Transverse colon (tissue), 4 donors: ENCODE data around the gene MAPK4. TPM values are rescaled to one million over a fixed set of nuclear protein-coding genes. Genes with fewer than 3 reads are reported as not detected.

Experiments used
- DNase-seq: peaks from one replicate; pipeline ENCODE4 v3.0.0-alpha.2; 2019
- H3K27ac ChIP-seq, 4 donors: fragments of 200-600 bp; sonication (generic); 2 replicates each; pipeline ENCODE4 v1.5.1; 2016 to 2018; ENCODE audit warnings: inconsistent platforms in 4 of 4
- H3K27me3 ChIP-seq: fragments of 200-600 bp; sonication (generic); 2 replicates; pipeline ENCODE4 v1.5.1; 2017; ENCODE audit warnings: inconsistent platforms
- H3K36me3 ChIP-seq, 4 donors: fragments of 200-600 bp; sonication (generic); 2 replicates each; pipeline ENCODE4 v1.5.1; 2017 to 2019; ENCODE audit warnings: inconsistent platforms in 4 of 4
- H3K4me1 ChIP-seq, 4 donors: fragments of 200-600 bp; sonication (generic); 2 replicates each; pipeline ENCODE4 v1.5.1; 2017 to 2020; ENCODE audit warnings: inconsistent platforms in 4 of 4
- H3K4me3 ChIP-seq, 4 donors: fragments of 200-600 bp; sonication (generic); 1 replicate in 1 of 4; 2 replicates in 3 of 4; pipeline versions ENCODE4 v1.5.1 to v1.6.1; 2017 to 2019; ENCODE audit warnings: inconsistent platforms in 4 of 4
- H3K9me3 ChIP-seq, 2 donors: fragments of 200-600 bp; sonication (generic); 2 replicates each; pipeline ENCODE4 v1.5.1; 2017 to 2019; ENCODE audit warnings: inconsistent platforms in 2 of 2
- EP300 ChIP-seq: sonication (generic); formaldehyde crosslinking; IDR thresholded peaks from one replicate; pipeline ENCODE4 v1.6.1; 2017; ENCODE audit warnings: antibody characterized with exemption, low read depth
- POLR2A ChIP-seq: fragments of 450-650 bp; IDR thresholded peaks from one replicate; pipeline ENCODE4 v1.6.1; 2016; ENCODE audit warnings: antibody characterized with exemption, mild to moderate bottlenecking, moderate library complexity
- POLR2AphosphoS5 ChIP-seq, 3 donors: sonication (generic); formaldehyde crosslinking; IDR thresholded peaks; one replicate each; pipeline ENCODE4 v1.6.1; 2016; ENCODE audit warnings: antibody characterized with exemption in 3 of 3
- WGBS, 2 donors: methylation state at CpG; one replicate each; pipeline ENCODE4 v1.1.5; 2018; ENCODE audit warnings: low coverage in 1 of 2; 5-methylcytosine and 5-hydroxymethylcytosine counted together
- in situ Hi-C, 4 donors: fragments of 200-750 bp; cut with MboI; loops; one replicate each; pipeline versions ENCODE4 v1.15.0 to v1.15.1; 2017; ENCODE audit warnings: low sequenced_read_pairs in 3 of 4, low pct_ligation_motif_present in 1 of 4, low pct_unique_long_range_greater_than_20kb in 1 of 4
- intact Hi-C: fragments of 100-400 bp; cut with DNase I; formaldehyde crosslinking; loops from one replicate; pipeline ENCODE4 v1.15.1; 2023; ENCODE audit warnings: low total_unique reads
- total RNA-seq, 4 donors: library from RNA; depleted of rRNA; stranded (reverse); fragments of >200 nt; gene quantifications; one replicate each; pipeline ENCODE4 v1.1.0, GENCODE V29; 2016
- TF ChIP-seq, protein P1 (sequence below), 5 experiments: fragments of 200-600 bp in 3 of 5; fragments of 450-650 bp in 2 of 5; sonication (generic) in 3 of 5; IDR thresholded peaks; 1 replicate in 2 of 5; 2 replicates in 3 of 5; pipeline ENCODE4 v1.5.1; 2016 to 2017; ENCODE audit warnings: antibody characterized with exemption in 5 of 5, inconsistent platforms in 3 of 5, mild to moderate bottlenecking in 2 of 5, moderate library complexity in 1 of 5

The MAPK4 gene
- total RNA-seq, 4 donors from 2014 or later: 1.6 to 20.1 (median 5.7) TPM

DNA sequence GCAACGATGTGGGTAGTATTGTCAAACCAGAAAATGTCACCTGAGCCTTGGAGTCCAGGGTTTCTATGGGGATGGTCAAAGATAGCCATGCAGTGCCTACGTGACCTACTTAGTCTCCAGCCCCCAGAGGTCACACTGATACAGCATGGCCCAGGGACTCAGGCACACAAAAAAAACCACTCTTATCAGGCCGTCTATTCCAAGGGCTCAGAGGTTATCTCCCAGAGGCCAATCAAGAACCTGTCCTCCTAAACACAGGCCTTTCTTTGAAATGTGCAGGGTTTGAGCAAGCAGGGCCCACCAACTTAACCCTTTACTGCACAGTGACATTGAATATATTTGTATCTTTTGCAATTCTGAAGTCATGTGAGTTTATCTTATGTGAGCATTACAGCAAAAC is 177.2 kb downstream of the MAPK4 start:
- Histone ChIP-seq H3K27me3 (no peaks in the 10 kb centered on the region), H3K4me3 (no peak overlapping the region), H3K4me1 (no peaks in the 10 kb centered on the region), H3K9me3 (no peaks in the 10 kb centered on the region), H3K27ac (no peak overlapping the region), H3K36me3 (no peaks in the 10 kb centered on the region)
- WGBS, 2 donors: 47% methylated on average over 3 of the region's 3 CpGs; no CpG with 5 or more reads in 1 of the 2 donors
- TF ChIP-seq EP300: no peak
- TF ChIP-seq, protein P1, sequence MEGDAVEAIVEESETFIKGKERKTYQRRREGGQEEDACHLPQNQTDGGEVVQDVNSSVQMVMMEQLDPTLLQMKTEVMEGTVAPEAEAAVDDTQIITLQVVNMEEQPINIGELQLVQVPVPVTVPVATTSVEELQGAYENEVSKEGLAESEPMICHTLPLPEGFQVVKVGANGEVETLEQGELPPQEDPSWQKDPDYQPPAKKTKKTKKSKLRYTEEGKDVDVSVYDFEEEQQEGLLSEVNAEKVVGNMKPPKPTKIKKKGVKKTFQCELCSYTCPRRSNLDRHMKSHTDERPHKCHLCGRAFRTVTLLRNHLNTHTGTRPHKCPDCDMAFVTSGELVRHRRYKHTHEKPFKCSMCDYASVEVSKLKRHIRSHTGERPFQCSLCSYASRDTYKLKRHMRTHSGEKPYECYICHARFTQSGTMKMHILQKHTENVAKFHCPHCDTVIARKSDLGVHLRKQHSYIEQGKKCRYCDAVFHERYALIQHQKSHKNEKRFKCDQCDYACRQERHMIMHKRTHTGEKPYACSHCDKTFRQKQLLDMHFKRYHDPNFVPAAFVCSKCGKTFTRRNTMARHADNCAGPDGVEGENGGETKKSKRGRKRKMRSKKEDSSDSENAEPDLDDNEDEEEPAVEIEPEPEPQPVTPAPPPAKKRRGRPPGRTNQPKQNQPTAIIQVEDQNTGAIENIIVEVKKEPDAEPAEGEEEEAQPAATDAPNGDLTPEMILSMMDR (IDR thresholded peaks at IDR 0.05): no peak
- TF ChIP-seq POLR2AphosphoS5 (IDR thresholded peaks at IDR 0.05): no peak
- no peak for TF ChIP-seq POLR2A
- intact Hi-C loops (no loop called here), in situ Hi-C loops (no loop called here)
- no peak for DNase-seq

DNA sequence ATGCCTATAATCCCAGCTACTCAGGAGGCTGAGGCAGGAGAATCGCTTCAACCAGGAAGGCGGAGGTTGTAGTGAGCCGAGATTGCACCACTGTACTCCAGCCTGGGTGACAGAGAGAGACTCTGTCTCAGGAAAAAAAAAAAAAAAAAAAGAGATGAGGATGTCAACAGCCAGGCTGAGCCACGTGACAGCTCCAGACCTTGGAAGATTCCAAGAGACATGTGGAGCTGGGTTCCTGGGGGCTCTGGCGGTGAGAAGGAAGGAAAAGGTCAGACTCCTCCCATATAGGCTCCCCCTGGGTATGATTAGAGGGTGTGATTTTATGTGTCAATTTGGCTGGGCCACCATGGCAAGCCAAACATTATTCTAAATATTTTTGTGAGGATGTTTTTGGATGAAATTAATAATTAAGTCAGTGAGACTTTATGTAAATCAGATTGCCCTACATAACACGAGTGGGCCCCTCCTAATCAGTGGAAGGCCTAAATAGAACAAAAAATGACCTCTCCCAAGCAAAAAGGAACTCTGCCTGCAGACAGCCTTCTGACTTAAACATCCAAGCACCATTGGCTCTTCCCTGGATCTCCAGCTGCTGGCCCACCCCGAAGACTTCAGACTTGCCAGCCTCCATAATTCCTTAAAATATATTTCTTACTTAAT is 178.3 kb downstream of the MAPK4 start:
- H3K4me1 ChIP-seq: no peaks in the 10 kb centered on the region
- in situ Hi-C loops: no loop called here
- intact Hi-C loops: no loop called here

DNA sequence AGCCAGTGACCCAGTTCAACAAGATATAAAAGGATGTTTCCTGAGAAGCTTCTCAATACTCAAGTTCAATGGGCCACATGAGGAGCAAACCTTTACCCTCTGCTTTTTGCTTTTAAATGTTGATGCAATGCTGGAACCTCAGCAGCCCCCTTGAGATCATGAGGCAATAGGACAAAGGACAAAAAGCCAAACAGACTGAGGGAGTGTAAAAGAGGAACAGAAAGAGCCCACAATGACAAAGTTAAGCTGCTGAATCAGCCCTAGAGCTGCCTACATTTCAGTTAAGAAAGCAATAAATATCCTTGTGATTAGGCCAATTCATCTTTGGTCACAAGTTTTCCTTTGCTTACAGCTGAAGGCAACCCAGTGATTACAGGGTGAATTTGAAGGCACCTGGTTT is 183.1 kb downstream of the MAPK4 start:
- Histone ChIP-seq H3K9me3 (no peaks in the 10 kb centered on the region), H3K36me3 (no peaks in the 10 kb centered on the region), H3K4me3 (no peak overlapping the region), H3K27me3 (no peaks in the 10 kb centered on the region), H3K27ac (no peak overlapping the region), H3K4me1 (no peaks in the 10 kb centered on the region)
- in situ Hi-C loops: no loop called here
- DNase-seq: no peak
- TF ChIP-seq POLR2A (no peak), POLR2AphosphoS5 (IDR thresholded peaks at IDR 0.05) (no peak), EP300 (no peak)
- TF ChIP-seq, protein P1 (IDR thresholded peaks at IDR 0.05): no peak
- intact Hi-C loops: no loop called here

More for the DNA sequence above, 178.3 kb downstream of the MAPK4 start:
- no peak overlapping the region for H3K27ac ChIP-seq
- 69 to 81% methylated on average over 4 to 7 of the region's 7 CpGs for WGBS, 2 donors
- H3K9me3 ChIP-seq: no peaks in the 10 kb centered on the region
- no peaks in the 10 kb centered on the region for H3K27me3 ChIP-seq
- no peaks in the 10 kb centered on the region for H3K36me3 ChIP-seq
- no peak for DNase-seq
- no peak overlapping the region for H3K4me3 ChIP-seq
- TF ChIP-seq, protein P1 (IDR thresholded peaks at IDR 0.05): no peak
- TF ChIP-seq POLR2A (no peak), POLR2AphosphoS5 (IDR thresholded peaks at IDR 0.05) (no peak), EP300 (no peak)

DNA sequence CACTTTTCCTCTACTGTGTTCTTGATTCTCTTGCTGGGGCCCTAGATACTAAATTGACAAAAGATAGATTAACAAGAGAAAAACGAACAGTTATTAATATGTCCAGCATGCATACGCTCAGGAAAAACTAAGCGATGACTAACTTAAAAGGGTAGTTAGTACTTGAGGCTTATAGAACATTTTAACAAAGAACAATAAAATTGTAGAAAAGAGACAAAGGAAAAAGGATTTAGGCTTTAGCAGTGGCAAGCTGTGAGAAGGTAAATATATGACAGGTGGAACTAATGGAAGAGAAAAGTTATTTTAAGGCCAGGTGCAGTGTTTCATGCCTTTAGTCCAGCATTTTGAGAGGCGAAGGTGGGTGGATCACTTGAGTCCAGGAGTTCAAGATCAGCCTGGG is 184.4 kb downstream of the MAPK4 start:
- no peak for DNase-seq
- in situ Hi-C loops: no loop called here
- H3K36me3 ChIP-seq: no peaks in the 10 kb centered on the region
- H3K27me3 ChIP-seq: peaks cover 3% of the 10 kb centered on the region
- TF ChIP-seq POLR2A (no peak), EP300 (no peak), POLR2AphosphoS5 (IDR thresholded peaks at IDR 0.05) (no peak)
- TF ChIP-seq, protein P1 (IDR thresholded peaks at IDR 0.05): no peak
- H3K9me3 ChIP-seq: no peaks in the 10 kb centered on the region
- intact Hi-C loops: no loop called here
- no peak overlapping the region for H3K4me3 ChIP-seq
- H3K27ac ChIP-seq: no peak overlapping the region
- WGBS, 2 donors: 83 to 89% methylated on average over 4 of the region's 4 CpGs
- no peaks in the 10 kb centered on the region for H3K4me1 ChIP-seq
